NB4 (cell line): ENCODE measurements around the gene KCMF1.

Experiments
- MAX ChIP-seq: IDR thresholded peaks from 2 replicates; pipeline ENCODE4 v1.6.1; 2011; ENCODE audit warnings: low read depth, low read length
- POLR2A ChIP-seq: IDR thresholded peaks from 2 replicates; pipeline ENCODE4 v1.6.1; 2011; ENCODE audit warnings: mild to moderate bottlenecking; ENCODE audit not compliant: insufficient read length; ENCODE audit errors: extremely low read depth

- TF ChIP-seq POLR2A (no peak), MAX (no peak)
Observed at GRCh38 chr2:84942166-84942565, 28.8 kb upstream of the KCMF1 start.
